Stimulated activated CD8-positive, alpha-beta memory T cell treated with anti-CD3 and anti-CD28 coated beads, Interleukin-7, amount 100 ng/mL, for 48 hours (primary cell): ENCODE data around the gene ANO10.
A peak's percentile ranks its signal among the peaks of the same experiment; 100 is the strongest.

ENCODE experiments used
- DNase-seq, 2 donors: peaks; one replicate each; pipeline ENCODE4 v3.0.0-alpha.2; 2020; ENCODE audit warnings: low read depth in 1 of 2; ENCODE audit errors: extremely low read depth in 1 of 2

ANO10 gene

DNA sequence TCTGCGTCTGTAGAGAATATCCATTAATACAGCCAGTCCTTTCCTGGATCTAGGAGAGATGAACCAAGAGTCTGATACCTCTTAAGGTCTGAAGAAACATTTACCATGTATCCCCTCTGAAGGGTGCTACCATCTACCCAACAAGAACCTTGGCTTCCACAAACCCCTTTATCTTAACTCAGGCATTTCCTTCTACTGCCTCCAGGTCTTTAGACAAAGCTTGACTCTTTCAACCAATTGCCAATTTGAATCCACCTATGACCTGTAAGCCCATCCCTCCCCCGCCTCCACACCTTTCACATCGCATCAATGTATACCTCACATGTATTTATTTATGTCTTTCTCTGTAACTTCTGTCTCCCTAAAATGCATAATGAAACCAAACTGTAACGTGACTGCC is 196.0 kb downstream of the ANO10 start:
- DNase-seq: no peak

DNA sequence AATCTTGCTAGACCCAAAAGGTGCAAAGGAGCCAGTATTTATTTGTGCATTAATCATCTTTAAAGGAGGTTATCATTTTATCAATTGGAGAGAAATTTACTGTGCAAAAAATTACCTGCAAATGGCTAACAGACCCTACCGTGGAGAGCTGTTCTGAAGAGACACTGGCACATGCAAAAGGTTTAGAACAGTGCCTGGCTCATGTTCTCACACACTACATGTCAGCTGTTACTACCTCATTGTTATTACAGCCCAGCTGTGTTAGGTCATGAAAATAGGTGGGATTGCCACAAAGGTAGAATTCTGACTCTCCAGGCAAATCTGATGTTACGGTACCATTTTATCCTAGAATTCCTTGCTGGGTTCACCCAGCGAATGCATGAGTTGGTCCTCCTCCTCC is 198.2 kb downstream of the ANO10 start:
- DNase-seq: no peak

DNA sequence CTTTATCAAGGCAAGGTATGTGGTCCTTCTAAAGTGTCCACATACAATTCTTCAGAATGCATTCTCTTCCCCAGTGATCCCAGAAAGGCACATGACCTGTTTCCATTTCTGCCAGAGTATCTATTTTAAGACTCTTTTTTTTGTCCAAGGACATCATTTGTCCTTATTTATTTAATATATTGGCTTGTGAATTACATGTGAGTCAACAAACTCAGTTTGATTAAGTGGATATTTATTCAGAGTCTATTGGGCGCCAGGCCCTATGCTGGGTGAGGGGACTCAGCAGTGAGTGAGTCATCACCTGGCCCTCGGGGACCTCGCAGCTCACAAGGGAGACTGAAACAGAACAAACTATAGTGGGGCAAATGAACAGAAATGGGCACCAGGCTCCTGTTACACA is 198.7 kb downstream of the ANO10 start:
- no peak for DNase-seq

DNA sequence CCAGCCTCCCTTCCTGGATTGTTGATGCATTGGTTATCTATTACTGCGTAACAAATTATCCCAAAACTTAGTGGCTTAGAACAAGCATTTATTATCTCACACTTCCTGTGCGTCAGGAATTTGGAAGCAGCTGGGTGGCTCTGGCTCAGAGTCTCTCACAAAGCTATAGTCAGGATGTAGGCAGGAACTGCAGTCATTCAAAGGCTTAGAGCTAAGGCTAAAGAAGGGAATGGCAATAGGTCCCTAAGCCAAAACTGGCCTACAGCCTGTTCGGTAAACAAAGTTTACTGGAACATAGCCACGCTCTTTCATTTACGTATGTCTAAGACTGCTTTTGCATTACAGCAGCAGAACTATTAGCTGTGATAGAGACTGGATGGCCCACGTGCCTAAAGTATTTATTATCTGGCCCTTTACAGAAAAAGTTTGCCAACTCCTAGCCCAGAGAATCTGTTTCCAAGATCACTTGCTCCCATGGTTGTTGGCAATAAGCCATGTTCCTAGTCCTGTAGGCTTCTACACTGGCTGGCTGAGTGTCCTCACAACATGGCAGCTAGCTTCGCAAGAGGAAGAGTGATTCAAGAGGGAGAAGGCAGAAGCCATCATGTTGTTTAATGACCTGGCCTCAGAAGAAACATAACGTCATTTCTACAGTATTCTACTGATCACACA is 203.1 kb downstream of the ANO10 start:
- no peak for DNase-seq

DNA sequence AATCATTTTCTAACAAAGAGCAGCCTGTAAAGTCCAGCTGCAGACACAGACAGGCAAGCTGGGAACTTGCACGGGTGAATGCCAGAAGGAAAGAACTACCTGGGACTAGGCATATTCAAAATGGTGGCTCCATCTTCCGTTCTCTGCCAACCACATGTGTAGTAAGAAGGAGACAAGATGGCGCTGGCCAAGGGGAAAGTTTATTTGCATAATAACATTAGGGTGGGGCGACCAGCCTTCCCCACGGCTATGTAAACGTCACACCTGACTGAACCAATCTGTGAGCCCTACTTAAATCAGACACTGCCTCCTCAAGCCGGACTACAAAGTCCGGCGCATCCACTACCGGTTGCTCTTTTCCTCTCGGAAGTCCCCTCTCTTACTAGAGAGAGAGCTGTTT is 204.7 kb downstream of the ANO10 start:
- DNase-seq: no peak

DNA sequence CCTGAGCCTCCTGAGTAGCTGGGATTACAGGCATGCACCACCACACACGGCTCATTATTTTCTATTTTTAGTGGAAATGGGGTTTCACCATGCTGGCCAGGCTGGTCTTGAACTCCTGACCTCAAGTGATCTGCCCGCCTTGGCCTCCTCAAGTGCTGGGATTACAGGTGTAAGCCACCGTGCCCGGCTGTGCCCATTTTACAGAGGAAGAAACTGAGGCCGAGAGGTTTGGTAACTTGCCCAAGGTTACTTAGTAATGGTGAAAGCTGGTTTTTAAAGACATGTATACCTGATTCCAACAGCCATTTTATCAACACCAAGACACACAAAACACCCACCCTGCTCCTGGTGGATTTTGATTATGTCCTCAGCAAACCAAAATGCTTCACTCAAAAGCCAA is 206.7 kb downstream of the ANO10 start:
- no peak for DNase-seq

DNA sequence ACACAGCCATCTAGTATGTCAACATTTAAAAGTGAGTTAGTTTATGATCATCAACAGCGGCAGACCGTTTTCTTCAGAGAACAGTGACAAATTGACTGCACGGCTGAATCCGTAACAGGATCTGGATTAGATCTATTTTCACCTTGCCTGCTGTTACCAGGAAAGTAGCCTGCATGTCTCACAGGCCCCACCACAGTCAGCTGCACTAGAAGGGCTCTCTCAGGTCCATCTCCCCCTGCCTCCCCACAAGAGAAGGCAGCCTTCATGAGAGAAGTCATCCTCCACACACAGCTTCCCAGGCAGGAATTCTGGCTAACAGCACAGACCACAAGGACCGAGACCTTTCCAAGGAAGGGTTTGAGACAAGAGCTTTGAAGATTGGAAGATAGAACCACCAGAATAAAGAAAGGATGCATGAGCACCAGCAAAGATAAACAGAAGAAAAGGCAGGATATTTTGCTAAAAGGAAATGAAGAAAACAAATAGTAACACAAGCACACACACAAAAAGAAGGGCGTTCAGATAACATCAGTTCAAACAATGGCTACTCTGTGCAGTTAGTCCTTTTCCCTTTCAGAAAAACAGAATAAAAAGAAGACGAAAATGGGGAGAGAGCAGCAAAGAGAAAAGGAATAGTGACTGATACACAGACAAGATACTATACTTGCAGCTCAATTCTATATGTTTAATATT is 208.0 kb downstream of the ANO10 start:
- no peak for DNase-seq

DNA sequence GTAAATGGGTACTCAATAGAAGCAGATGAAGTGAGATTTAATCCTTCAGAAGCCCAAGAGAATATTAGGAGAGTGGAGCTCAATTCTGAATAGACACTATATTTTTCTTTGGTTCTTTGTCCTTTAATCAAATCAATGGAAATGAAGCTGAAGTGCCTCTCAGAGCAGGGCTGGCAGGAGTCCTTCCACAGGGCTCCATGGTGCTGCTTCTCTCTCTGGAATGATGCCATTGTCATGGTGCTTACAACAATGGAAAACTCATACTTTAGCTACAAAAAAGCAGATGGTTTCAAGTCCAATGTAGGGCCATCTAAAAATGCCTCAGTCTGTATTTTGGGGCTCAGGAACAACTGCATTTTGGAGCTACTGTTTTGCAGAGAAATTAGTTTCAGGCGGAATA is 210.4 kb downstream of the ANO10 start:
- no peak for DNase-seq

DNA sequence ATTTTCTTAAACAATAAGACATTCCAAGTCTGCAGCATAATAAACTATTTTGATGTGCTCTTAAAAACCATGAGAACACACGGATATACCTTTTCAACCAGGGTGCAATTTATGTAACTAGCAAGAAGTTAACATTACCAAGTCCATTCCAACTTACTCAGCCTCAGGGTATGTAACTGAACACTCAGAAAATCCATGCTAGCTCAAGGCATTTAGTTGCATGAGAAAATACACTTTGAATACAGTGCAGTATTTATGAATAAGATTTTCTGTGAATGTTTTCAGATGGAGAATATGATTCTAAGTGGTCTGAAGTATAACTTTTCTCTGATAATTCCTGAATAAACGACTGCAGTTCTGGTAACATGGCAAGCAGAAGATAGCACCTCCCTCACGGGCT is 211.2 kb downstream of the ANO10 start:
- DNase-seq: no peak

DNA sequence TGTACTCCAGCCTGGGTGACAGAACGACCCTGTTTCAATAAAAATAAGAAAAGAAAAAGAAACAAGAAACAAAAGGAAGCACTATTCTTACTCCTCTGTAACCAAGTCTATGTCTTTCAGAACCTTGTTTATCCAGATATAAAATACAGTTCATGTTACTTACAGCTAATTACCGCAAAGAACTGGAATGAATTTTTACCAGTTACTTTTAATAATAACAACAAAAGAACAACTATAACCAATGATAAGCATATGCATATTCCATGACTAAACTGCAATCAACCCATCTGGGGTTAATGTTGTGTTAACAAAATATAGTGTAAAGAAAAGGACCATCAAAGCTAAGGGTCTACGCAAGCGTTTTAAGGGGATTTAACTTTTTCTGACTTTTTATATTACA is 212.3 kb downstream of the ANO10 start:
- no peak for DNase-seq

DNA sequence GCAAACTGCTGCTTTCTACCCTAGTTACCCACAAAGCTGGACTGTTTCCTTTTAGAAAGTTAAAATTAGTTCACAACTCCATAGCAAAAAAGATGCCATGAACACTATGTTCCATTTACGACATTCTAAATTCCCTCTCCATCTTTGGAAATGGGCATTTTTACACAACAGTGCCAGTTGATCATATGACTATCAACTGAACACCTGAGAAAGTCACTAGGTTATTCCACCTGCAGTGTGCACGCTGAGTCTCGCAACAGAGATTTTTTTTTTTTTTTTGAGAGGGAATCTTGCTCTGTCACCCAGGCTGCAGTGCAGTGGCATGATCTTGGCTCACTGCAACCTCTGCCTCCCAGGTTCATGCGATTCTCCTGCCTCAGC is 215.2 kb downstream of the ANO10 start:
- DNase-seq: no peak

DNA sequence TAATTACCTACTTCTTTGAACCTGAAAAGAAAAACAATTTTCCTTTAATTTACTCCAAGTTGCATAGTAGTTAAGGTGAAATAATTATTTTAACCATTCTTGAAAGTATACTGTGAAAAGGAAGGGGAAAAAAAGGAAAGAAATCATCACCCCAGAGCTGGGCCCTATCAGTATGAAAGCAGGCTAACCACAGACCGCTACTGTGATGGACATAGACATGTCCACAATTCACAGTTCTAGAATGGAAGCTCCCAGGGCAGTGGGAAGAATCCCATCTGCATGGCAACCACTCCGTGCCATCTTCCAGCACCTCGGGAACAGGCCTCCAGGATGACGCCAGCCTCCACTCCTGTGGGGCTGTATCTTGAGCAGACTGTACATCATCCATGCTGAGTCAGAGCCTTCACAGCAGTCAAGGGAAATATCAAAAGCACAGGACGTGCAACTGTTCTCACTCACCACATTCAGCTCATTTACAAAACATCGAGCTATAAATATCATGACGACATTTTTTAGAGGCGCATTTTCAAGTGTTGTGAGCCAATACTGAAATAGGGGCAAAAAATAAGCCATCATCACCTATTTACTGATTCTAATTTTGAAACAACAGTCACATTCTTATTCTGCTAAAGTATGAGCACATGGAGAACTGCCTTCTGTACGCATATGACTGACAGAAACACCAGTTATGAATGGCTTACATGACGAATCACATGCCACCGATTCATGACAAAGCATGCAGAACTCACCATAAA is 215.7 kb downstream of the ANO10 start:
- no peak for DNase-seq

DNA sequence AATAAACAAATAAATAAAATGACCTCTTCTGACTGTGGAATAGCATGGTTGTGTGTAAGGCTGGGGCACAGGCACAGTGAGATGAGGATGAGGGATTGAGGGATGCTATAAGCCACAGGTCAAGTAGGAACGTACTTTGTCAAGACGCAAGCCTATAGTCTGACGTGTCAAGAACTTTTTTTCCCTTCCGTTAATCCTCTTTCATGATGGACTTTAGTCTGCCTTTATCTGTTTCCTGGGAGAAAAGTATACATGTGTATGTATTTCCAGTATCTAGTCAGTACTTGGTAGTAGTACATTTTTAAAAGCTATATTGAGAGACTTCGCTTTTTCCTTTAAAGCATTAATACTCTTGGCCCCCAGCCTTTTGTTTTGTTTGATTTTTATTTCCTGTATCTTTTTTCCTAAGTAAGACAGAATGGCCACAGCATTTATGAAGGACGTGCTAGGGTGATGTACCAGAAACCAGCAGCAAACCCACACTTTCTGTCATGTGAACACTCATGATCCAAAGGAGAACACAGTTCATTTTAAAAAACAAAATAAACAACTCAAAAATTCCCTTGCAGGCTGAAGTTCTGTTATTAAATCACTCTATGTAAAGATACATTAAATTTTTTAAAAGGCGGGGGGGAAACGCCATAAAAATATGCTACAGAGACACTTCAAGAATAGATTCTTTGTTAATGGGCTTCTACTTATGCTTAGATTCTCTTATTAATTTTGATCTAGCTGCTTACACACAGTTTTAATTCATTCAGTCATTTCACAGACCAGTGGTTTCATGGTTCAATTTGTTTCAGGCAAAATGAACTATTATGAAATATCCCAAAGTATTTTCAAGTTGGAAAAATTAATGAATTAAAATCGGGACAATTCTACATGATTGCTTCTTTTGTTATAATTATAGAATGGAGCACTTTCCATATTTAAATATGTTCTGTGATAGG is 220.8 kb downstream of the ANO10 start:
- DNase-seq: no peak

DNA sequence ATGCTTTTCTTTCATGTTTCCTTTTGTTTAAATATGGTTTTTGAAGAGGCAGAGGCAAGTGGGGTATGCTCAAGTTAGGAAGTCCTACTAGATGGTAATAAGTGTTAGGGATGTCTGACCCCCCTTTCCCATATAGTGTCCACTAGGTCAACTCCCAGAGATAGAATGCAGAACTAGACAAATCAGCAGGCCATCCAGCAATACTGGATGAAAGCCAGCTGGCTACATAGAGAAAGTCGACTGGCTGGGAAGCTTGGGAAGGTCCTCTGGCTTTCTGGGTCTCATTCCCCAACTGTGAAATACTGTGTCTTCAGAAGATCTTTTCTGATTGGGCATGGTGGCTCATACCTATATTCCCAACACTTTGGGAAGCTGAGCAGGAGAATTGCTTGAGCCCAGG is 221.6 kb downstream of the ANO10 start:
- DNase-seq: no peak

DNA sequence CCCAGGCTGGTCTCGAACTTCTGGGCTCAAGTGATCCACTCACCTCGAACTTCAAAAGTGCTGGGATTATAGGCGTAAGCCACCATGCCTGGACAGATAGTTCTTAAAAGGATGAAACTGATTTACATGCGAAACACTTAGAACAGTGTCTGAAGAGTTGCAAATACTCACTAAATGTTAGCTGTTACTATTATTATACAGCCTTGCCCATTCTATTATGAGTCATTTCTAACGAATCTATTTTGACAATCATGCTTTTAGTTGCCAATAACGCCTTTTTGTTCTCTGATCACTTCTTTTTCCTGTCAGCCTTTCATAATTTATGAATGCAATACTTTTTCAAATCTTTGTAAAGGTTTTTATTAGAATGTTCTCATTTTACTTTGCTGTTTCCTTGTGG is 222.8 kb downstream of the ANO10 start:
- DNase-seq: no peak

DNA sequence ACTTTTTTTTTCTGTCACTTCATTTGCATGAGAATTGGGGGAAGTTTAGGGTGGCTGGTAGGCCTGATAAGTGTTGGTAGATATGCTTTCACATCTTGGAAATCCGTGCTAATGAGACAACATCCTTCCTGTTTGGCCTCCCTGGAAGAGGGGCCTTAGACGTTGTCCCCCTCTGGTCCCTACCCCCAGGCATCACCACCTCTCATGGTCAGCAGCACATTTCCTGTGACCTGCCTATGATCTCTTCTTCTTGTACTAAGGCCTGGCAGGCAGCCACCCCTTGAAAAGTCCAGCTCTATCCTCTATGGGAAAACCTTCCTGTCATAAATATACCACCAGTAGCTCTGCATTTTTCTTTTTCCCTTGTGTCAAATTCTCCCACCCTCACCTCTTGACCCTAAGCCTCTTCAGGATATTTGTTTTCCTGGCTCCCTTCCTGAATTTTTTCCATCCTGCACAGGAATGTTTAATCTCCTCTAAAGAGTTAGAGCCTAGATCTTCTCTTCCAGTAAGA is 227.7 kb downstream of the ANO10 start:
- no peak for DNase-seq

DNA sequence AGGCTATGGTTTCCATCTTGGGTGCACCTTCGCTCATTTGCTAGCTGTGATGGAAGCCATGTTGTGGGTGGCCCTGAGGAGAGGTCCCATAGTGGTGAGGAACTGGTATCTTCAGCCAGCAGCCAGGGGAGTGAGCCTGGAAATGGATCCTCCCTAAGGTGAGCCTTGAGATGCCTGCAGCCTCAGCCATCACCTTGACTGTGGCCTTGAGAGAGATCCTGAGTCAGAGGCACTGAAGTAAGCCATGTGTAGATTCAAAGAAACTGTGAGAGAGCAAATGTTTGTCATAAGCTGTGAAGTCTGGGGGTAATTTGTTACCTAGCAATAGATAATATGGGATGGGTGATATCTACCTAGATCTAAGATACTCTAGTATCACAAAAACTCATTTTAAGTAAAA is 230.2 kb downstream of the ANO10 start:
- no peak for DNase-seq

DNA sequence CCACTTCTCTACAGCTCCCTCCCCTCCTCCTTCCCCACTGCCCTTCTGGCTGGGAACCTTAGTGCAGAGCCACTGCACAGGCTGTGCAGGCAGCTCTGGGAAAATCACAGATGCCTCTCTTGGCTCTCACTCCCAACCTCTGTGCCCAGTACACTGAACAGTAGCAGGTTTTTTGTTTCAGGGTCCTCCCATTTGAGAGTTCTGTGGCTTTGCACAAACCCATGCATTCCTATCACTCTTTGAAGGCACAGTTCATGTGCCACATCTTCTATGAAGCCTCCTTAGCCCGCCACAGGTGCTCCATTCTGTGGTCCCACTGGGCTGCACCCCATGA is 231.6 kb downstream of the ANO10 start:
- no peak for DNase-seq

DNA sequence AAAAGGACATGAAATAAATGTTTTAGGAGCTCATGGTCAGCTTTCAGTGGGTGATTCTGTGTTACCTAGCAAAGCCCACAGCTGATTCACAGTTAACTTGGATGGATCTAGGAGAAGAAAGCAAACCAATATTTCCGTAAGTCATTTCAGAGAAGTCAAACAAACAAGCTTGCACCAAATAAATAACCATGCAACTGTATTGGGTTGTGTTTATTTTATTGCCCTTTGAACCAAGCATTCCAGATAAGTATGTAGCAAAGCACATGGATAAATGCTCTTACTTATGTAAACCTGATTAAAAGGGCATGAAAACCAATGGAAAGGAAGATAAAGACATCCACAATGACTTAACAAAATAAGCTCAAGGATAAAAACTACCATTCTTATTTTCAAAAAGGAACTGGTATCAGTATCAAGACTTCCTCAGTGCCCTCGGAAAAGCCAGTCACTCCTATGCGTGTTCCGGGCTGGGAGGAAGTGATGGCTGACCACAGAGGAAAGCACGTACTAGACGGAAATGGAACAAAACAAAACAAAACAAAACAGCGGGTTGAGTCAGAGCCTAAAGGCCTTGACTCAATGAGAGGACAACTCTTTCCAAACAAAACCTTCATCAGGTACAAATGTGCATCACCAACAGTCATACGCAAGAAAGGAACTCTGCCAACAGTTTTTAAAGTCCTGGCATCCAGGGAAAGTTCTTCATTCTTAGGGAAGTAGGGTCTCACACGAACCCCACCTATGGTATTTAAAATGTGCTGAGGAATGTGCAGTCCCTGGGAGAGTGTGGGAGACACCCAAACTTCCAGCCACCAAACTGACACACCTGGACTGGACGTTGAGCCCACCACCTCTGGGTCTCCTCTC is 232.2 kb downstream of the ANO10 start:
- DNase-seq: peak; percentile 19 to 56

DNA sequence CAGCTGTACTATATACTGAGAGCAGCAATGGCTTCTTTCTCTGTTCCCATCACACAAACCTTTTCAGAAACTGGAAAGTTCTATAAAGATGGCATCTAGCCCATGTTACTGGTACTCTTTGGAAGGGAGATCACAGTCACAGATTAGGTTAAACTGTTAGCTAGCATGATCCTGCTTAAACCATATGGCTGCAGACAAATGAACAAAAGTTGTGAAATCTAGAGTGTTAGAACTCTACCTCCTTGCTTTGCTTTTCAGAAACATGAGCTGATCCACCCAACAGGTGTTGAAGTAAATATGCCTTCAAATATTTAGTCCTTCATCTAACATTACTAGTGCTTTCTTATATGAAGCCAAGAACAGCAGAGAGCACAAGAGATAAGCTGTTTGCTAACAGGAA is 232.9 kb downstream of the ANO10 start:
- DNase-seq: no peak
